Cardiac muscle cell (in vitro differentiated cells and primary cell): ENCODE measurements around the gene GDF10. TPM values are rescaled to one million over a fixed set of nuclear protein-coding genes. Genes with fewer than 3 reads are reported as not detected.

Experiments used
- DNase-seq, 2 donors: peaks; one replicate each; pipeline versions ENCODE4 v3.0.0 to v3.0.0-alpha.2; 2010 to 2017; ENCODE audit warnings: low read depth in 1 of 2, low spot score in 1 of 2
- H3K27ac ChIP-seq: fragments of 200-600 bp; sonication (generic); 2 replicates; pipeline ENCODE4 v1.5.1; 2016
- H3K27me3 ChIP-seq: fragments of 200-600 bp; sonication (generic); 2 replicates; pipeline ENCODE4 v1.6.0; 2016; ENCODE audit warnings: control low read depth
- H3K36me3 ChIP-seq: fragments of 200-600 bp; sonication (generic); 2 replicates; pipeline ENCODE4 v1.5.1; 2016; ENCODE audit warnings: control low read depth
- H3K4me1 ChIP-seq: fragments of 200-600 bp; sonication (generic); 2 replicates; pipeline ENCODE4 v1.8.1; 2017; ENCODE audit warnings: low read depth, mild to moderate bottlenecking, mixed run types
- H3K4me3 ChIP-seq: fragments of 200-600 bp; sonication (generic); 2 replicates; pipeline ENCODE4 v1.5.1; 2016; ENCODE audit warnings: mild to moderate bottlenecking
- H3K9me3 ChIP-seq: fragments of 200-600 bp; sonication (generic); 2 replicates; pipeline ENCODE4 v1.5.1; 2017; ENCODE audit warnings: low read depth, mild to moderate bottlenecking, control low read depth
- polyA plus RNA-seq: library from polyadenylated mRNA; unstranded; fragments of >200 nt; fragmentation: Nextera tagmentation; extraction: Ambion mirVana; gene quantifications from 2 replicates; pipeline ENCODE4 v1.2.1, GENCODE V29; 2016
- total RNA-seq: library from RNA; depleted of rRNA; stranded (reverse); fragments of >200 nt; gene quantifications from 2 replicates; pipeline ENCODE4 v1.2.3, GENCODE V29; 2016
- TF ChIP-seq, protein P1 (sequence below): IDR thresholded peaks from 2 replicates; pipeline ENCODE4 v1.5.1; 2012; ENCODE audit warnings: low read depth, mild to moderate bottlenecking, low read length

GDF10 gene
- total and polyA plus RNA-seq, 2 experiments from 2014 or later, result 3.8 to 4.0 TPM

DNA sequence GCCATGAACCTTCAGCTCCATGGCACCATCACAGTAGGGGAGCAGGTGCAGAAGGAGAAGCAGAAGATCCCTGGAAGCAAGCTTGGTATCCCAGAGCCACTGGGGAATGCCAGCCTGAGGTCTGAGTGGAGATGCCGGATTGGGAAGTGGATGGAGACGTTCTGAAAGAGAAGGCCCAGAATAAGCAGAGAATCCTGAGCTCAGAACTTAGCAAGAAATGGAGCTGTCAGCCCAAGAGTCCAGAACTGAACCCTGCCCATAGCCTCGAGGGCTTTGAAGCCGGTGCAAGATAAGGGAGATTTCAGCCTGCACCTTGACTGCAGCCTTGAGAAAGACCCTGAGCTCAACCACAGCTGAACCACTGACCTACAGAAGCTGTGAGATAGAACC is 13.9 kb upstream of the GDF10 start:
- DNase-seq, result no peak
- no peaks in the 10 kb centered on the region for H3K4me1 ChIP-seq
- TF ChIP-seq, protein P1, sequence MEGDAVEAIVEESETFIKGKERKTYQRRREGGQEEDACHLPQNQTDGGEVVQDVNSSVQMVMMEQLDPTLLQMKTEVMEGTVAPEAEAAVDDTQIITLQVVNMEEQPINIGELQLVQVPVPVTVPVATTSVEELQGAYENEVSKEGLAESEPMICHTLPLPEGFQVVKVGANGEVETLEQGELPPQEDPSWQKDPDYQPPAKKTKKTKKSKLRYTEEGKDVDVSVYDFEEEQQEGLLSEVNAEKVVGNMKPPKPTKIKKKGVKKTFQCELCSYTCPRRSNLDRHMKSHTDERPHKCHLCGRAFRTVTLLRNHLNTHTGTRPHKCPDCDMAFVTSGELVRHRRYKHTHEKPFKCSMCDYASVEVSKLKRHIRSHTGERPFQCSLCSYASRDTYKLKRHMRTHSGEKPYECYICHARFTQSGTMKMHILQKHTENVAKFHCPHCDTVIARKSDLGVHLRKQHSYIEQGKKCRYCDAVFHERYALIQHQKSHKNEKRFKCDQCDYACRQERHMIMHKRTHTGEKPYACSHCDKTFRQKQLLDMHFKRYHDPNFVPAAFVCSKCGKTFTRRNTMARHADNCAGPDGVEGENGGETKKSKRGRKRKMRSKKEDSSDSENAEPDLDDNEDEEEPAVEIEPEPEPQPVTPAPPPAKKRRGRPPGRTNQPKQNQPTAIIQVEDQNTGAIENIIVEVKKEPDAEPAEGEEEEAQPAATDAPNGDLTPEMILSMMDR, result no peak
- no peaks in the 10 kb centered on the region for H3K36me3 ChIP-seq
- no peak overlapping the region for H3K27ac ChIP-seq
- H3K9me3 ChIP-seq, result no peaks in the 10 kb centered on the region
- H3K27me3 ChIP-seq, result no peaks in the 10 kb centered on the region
- H3K4me3 ChIP-seq, result no peak overlapping the region

DNA sequence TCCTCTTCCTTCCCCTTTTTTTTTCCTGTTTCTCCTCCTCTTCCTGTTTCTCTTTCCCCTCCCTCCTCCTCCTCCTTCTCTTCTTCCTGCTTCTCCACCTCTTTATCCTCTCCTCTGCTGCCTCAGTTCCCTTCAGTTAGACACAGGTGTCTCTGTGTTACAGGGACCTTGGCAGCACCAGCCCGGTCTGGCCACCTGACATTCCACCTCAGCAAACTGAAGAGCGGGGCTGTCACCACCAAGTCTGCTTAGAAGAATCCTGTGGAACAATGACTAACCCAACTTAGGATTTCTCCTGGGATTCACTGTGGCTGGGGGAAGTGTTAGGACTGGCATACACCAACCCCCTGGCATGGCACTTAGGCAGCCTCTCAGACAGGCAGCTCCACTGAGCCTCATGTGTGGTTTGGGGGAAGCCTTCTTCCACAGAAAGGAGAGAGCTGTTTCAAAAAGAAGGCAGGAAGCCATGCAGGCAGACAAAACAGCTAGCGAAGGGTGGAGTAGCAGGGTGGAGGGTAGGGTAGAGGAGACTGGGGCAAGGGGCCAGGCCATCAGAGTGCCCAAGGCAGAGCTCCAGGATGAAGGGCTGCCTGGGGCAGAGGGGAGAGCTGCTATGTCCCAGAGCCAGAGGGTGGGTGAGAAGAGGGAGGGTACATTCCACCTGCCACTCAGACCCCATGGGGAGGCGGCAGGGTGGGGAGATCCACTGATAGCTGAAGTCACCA is 13.2 kb upstream of the GDF10 start:
- H3K36me3 ChIP-seq, result no peaks in the 10 kb centered on the region
- no peaks in the 10 kb centered on the region for H3K9me3 ChIP-seq
- H3K27me3 ChIP-seq, result no peaks in the 10 kb centered on the region
- H3K4me1 ChIP-seq, result no peaks in the 10 kb centered on the region
- H3K27ac ChIP-seq, result no peak overlapping the region
- H3K4me3 ChIP-seq, result no peak overlapping the region
- no peak for DNase-seq
- TF ChIP-seq, protein P1, result no peak

DNA sequence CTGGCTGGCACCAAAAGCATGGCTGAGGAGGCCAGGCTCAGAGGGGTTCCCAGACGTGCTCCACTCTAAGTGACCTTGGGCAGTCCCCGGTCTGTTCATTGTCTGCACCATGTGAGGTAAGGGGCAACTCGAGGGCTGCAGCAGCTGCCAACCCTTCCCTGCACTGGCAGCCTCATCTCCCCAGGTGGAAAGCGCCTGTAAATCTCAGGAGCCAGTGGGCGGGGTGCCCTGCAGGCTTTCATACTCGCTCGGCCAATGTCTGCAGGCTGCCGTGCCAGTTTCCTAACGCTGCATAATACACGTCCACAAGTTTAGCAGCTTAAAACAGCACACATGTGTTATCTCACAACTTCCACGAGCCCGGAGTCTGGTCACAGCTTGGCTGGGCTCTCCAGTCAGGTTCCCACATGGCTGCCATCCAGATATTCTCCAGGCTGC is 12.6 kb upstream of the GDF10 start:
- Histone ChIP-seq H3K27me3 (no peaks in the 10 kb centered on the region), H3K9me3 (no peaks in the 10 kb centered on the region), H3K4me1 (no peaks in the 10 kb centered on the region), H3K4me3 (no peak overlapping the region), H3K36me3 (no peaks in the 10 kb centered on the region), H3K27ac (no peak overlapping the region)
- TF ChIP-seq, protein P1, result no peak
- peak in 1 of 2 donors; percentile 53 for DNase-seq

DNA sequence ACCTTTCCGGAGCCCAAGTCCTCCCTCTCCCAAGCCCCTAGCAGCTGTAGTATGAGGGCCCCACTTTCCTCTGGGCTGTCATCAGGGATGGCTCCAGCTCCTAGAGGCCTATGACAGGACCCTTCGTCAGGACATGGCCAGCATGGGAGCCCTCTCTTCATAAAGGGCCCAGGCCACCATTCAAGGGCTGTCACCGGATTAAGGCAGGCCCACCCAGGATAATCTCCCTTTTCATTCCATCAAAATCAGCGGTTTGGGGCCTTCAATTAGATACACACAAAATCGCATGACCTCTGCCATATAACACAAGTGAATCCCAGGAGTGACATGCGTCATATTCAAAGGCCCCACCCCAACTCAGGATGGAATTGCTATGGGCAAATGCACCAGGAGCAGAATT is 12.2 kb upstream of the GDF10 start:
- H3K36me3 ChIP-seq, result no peaks in the 10 kb centered on the region
- no peak overlapping the region for H3K27ac ChIP-seq
- no peaks in the 10 kb centered on the region for H3K9me3 ChIP-seq
- DNase-seq, result no peak
- H3K4me3 ChIP-seq, result no peak overlapping the region
- H3K27me3 ChIP-seq, result no peaks in the 10 kb centered on the region
- H3K4me1 ChIP-seq, result no peaks in the 10 kb centered on the region
- TF ChIP-seq, protein P1, result no peak

DNA sequence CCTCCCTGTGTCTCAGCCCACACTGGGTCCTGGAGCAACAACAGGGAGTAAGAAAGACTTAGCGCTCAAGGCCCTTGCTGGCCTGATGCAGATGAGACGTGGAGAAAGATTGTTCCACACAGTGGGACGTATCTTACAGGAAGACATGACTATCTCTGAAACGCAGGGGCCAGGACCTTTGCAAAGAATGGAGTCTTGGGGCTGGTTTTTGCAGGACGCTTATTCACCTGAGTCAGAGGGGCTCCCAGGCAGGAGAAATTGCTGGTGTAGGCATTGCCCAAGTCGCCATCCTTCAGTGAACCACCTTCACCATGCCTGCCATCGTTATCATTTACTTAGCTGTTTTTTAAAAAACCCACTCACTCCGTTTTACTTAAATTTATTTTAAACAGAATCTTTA is 11.8 kb upstream of the GDF10 start:
- no peaks in the 10 kb centered on the region for H3K9me3 ChIP-seq
- peaks cover 4% of the 10 kb centered on the region for H3K27me3 ChIP-seq
- TF ChIP-seq, protein P1, result no peak
- H3K4me3 ChIP-seq, result no peak overlapping the region
- no peak for DNase-seq
- H3K27ac ChIP-seq, result no peak overlapping the region
- no peaks in the 10 kb centered on the region for H3K36me3 ChIP-seq
- no peaks in the 10 kb centered on the region for H3K4me1 ChIP-seq
